Measurements from ENCODE around the gene EHD3.
"Not testable (repeated sequence)": the region's sequence is repeated elsewhere in the genome, so short reads cannot be mapped to it uniquely, and the experiment has no call there.

EHD3 gene

DNA sequence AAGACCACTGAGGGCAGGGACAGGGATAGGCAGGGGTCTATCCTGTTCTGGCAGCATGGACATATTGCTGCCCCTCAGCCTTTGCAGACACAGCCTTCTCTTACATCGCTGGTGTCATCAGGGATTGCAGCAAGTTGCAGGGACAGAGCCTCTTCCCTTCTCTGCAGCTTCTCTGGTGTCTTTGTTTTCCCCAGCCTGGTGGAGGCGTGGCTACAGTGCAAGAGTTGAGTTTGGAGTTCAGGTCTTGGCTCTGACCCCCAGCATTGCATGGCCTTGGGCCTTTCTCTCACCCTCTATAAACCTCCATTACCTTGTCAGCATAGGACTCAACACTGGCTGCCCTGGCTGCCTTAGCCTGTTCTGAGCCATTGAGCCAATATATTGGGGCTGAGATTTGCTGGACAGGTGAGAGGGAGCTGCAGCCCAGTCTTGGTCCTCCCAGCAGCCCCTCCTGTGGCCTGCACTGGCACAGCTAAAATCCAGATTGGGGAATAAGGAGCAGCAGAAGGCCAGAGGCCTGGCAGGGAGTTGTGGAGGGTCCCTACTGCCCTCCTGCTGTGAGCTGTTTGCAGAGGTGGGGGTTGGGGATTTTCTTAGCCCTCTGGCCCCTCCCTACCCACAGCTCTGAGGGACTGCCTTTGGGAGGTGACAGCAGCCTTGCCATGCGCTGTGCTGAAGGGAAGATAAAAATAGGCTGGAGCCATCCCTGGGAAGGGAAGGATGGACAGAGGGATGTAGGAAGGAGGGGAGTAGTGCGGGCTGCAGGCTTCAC lies 22.8 kb downstream of the EHD3 start:
- DNase-seq: no peak

DNA sequence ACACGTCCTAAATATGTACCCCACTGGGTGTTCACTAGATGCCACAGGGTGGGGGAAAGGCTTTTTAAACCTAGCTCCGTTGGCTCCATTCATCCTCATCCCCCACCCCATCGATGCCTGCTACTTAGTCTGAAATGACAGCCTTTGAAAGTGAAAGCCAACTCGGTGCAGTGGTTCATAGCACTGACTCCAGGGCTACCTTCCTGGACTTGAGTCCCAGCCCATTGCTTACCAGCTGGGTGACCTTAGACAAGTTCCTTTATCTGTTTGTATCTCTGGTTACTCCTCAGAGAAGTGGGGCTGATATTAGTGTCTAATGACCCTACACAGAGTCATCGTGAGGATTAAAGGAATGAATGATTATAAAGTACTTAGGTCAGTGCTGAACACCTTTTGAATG lies 24.4 kb downstream of the EHD3 start:
- no peak for DNase-seq

DNA sequence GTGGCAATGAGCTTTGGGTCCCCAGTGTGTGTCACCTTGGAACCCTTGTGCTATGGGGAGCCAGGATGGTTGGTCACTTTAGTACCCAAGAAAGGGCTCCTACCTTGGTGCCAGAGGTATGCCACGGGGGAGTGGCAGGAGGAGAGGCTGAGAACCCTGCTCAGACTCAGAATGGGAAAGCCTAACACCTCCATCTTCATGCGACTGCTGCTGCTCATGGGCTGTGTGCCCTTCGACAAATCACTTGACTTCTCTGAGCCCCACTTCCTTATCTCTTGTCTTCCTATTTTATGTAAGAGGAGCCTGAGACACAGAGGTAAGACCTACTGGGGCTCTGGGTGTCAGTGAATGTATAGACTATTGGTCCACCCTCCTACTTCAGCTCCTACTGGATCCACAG lies 25.1 kb downstream of the EHD3 start:
- DNase-seq: no peak

DNA sequence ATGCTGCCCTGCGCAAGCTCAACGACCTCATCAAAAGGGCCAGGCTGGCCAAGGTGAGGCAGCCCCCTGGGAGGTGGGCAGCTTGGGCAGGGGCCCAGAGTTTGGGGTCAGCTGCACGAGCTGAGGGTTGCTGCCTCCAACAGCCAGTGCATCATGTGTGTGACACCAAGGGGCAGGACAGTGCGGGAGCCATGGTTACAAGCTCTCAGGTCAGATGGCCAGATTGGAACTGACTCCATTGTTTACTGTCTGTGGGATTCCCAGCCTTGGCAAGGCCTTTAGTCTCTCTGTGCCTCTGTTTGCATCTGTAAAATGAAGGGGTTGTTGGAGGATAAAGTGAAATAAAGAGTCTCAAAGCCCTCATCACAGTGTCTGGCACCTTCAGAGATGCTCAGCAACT lies 26.9 kb downstream of the EHD3 start:
- no peak for DNase-seq

DNA sequence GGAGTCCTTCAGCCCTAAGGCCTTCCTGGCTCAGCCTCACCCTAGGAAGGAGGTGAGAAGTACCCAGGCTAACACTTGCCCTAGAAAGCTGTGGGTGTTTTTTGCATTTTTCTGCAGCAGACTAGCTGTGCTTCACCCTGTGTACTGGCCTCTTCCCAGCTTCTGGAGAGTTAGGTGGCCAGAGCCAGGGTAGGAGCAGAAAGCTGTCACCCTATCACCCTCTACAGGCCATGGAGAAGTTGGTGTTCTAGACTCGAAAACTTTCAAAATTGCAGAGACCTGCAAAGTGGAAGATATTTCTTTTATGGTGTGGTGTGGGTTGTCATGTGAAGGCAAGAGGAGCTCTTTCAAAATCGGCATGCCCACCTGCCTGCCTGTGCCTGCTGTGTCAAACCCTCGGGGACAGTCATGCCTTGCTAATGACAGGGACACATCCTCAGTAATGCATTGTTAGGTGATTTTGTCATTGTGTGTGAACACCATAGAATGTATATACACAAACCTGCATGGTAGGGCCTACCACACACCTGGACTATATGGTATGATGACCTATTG lies 29.8 kb downstream of the EHD3 start:
- no peak for DNase-seq

DNA sequence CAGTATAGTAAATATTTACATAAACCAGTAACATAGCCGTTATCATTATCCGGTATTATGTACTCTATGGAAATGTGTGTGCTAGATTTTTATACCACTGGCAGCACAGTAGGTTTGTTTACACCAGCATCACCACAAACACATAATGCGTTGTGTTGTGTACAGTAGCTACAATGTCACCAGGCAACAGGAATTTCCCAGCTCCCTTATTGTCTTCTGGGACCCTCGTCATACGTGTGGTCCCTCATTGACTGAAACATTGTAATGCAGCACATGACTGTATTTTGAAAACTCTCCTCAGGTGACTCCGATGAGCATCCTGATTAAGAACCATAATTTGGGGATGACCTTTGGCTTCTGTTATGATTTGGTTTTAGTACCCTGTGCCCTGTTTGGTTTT lies 31.3 kb downstream of the EHD3 start:
- DNase-seq: no peak

DNA sequence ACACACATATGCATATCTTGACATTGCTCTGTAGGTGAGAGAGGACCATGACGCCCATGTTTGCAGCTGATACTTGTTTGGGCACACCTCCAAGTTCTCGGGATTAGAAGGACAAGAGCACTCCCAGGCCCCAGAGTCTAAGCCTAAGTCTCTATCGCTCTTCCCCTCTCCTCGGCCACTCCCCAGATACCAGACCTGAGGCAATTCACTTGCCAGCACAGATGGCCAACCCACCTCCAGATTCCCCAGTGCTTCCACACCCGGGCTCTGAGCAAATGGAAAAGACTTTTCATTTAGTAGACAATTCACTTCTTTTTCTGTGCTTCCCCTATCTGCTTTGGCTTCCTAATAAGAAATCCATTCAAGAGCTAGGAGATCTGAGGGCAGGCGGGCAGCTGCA lies 32.9 kb downstream of the EHD3 start:
- DNase-seq: no peak

DNA sequence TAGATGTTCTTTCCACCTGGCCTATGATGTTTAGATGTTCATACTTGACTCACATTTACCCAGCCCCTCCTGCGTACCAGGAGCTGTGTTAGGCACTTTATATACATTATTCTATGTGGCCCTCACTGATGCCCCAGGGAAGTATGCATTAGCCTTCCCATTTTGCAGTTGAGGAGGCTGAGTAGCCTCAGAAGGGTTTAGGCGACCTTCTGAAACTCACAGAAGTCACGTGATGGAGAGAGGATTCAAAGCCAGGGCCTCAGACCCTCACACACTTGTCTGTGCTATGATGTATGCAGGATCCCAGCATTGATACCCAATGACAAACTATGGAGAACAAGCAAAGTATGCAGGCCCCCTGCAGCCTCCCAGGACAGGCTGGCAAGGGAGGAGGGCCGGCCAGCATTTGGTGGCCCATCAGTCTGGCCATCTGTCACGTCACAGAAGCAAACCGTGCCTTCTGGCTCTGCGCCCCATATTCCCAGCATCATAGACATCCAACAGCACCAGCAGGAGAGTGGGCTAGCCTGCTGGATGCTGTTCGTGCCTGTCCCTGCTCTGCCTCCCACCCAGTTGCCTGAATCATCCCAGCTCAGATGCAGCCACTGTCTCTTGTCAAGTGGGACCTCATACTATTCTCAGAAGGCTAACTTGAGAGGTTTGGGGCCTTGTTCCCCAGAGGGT lies 33.6 kb downstream of the EHD3 start:
- no peak for DNase-seq

DNA sequence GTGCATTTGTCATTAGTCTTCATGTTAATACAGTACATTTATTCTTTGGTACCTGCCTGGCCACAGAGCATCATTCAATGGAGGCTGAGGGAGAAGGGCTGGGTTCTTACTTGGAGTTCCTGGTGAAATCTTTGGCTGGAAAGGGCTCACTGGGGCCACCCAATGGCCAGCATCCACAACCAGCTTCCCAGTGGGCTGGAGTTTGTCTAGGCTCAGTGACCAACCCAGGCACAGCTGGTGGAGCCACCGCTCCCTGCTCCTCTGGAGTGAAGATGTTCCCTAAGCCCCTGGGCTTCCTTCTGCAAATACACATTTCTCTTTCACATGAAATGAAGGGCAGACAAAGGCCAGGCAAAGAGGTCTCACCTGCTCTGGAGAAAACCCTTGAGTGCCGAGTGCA lies 34.4 kb downstream of the EHD3 start:
- DNase-seq: no peak

DNA sequence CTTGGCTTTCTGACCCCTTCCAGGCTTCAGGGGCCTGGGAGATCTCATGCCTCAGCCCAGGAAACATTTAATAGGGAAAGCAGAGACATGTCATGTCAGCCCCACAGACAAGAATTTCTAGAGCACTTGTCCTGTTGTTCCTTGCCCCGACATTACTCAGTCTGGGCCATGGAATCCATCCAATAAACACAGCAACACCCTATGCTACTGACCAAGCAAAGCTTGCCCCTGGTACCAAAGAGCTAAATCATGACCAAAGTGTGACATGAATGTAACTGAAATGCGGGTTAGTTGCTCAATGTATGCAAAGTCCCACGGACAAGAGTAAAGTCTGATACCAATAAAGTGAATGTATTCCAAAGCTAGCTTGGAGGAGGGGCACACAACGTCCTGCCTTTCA lies 35.1 kb downstream of the EHD3 start:
- no peak for DNase-seq

DNA sequence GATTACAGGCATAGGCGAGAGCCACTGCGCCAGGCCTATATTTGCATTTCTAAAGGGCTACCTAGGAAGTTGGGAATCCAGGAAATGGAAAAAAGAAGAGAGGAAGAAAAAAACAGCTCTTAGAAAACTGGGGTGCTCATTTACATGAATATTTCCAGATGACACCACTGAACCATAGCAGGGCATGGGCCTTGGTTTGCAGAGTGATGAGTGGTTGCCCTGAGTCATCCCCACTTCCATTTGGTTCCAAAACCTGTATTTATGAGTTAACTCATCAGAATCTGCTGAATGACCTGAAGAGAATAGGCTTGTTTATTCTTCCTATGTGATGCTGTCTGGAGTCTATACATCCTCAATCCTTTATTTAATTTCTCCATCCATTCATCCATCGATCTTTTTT lies 36.2 kb downstream of the EHD3 start:
- no peak for DNase-seq

DNA sequence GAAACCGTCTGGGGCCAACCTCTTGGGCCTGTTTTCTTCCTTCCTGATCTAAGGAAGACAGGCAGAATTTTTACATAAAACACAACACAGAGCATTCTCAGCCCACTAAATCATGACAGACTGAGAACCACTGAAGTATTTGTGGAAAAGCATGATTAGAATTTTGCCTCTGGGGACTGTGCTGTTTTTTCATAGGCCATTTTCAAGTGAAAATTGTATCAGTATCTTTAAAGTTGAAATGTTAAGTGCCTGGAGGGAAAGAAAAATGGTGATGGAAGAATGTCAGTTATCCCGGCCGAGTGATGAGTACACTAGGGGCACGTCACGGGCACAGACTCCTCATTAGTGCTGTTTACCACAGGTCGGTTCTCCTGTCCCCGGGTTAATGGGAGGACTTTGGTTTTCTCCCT lies 36.9 kb downstream of the EHD3 start:
- DNase-seq: no peak

DNA sequence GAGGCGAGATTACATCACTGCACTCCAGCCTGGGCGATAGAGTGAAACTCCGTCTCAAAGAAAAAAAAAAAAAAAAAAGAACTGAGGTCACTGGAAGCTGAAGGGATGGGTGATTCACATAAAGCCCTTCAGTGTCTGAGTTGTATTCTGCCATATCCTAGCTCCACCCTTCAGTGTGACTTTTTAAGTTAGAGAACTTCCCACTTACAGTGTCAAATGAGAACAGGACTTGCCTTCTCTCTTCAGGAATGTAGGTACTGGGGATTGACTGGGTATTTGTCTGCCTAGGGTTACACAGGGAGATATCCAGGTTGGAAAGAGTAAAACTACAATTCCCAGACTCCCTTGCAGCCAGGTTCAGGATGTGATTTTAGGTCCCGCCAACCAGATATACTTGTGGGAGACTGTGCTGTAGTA lies 37.9 kb downstream of the EHD3 start:
- no peak for DNase-seq

DNA sequence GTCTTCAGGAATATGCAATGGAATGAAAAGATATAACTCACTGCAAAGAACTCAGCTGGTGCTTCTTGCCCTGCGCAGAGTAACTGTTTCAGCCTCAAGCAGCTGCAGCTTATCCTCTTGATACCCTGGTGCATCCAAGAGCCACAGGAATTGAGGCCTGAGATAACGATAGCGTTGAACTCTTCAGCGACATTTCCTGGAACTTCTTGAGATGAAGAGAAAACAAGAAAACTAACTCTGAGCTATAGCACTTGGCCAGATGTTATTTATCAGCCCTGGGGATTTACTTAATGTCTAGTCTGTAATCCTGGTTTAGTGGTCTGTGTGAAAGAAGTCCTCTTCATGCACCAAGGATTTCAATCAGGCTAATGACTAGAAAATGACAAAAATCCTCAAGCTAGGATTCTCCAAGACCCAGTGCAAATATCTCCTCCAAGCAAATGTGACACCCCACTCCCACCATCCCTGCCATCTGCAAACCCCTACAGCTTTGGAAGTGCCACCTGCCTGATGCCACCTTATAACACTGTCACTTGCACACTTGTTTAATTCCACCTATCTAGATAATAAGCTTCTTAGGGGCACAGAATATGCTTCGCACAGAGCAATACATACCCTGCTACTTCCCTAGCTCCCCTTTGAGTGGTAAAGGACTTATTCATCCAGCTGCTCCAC lies 40.6 kb downstream of the EHD3 start:
- DNase-seq: no peak

DNA sequence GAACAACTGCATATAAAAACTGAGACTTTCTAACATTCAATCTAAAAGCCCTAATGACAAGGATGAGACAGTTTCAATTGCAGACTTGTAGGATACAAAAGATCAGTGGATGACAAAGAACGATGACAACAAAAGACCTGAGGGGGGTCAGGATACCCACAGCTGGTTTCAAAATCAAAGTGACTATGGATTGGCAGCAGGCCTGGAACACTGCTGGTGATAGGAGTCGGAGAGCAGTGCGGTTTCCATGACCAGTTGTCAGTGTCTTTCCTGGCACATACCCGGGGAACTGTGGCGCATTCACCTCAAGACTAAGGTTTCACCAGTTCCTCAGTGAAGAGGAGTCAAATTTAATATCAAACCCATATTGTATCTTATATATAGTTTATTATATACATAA lies 42.0 kb downstream of the EHD3 start:
- no peak for DNase-seq

DNA sequence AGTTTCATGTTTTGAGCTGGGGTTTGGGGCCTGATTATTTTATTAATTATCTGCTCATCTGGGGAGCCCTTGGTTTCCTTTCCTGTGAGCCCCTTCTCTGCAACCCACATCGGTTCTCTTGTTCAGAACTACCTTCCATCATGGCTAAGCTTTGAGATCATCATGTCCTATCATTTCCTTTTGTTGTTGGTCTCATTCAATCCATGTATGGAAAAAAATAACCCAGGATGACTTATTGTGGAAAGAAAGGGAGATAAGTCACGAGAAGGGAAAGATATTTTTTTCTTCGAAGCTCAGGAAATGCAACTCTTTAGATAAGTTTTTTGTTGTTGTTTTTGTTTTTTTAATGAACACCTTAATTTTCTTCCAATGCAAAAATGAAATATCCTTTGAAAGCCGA lies 43.7 kb downstream of the EHD3 start:
- DNase-seq: no peak

DNA sequence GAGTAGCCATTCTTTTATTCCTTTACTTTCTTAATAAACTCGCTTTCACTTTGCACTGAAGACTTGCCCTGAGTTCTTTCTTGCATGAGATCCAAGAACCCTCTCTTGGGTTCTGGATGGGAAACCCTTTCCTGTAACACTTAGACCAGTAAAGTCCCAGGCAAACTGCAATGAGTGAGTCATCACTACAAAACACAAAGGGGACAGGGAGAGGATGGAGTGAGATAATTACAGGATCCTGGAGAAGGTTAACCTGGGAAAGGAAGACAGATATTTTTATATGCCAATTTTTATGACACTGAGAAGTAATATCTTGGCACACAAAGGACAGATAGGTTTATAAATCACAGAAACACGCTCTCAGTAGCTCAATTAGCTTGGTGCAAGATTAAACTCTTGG lies 48.7 kb downstream of the EHD3 start:
- DNase-seq: no peak

DNA sequence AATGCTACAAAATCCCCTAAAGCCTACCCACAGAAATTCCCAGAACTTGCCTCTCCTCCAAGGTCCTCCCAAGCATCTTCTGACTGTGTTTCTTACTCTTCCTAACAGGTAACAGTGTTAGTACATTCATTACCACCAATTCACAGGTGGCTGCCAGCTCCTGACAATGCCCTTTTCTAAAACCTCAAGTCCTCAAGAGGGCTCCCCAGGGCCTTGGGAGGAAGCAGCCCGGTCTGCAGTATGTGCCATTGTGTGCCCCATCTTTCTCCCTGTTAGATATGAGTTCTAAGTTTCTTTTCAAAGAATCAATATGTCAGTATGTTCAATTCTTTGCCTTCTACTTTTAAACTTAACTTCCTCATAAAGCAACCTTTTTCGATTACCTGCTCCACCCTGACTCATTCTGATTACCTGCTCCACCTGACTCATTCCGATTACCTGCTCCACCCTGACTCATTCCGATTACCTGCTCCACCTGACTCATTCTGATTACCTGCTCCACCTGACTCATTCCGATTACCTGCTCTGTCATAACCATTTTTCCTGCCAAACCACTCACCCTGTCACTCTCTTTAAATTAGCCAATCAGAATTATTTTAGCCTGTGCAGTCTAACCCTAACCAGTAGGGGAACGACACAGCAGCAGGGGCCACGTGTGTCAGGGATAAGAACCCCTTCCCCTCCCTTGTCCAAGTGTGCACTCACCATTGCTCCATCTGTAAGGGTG lies 49.4 kb downstream of the EHD3 start:
- DNase-seq: not testable (repeated sequence)

DNA sequence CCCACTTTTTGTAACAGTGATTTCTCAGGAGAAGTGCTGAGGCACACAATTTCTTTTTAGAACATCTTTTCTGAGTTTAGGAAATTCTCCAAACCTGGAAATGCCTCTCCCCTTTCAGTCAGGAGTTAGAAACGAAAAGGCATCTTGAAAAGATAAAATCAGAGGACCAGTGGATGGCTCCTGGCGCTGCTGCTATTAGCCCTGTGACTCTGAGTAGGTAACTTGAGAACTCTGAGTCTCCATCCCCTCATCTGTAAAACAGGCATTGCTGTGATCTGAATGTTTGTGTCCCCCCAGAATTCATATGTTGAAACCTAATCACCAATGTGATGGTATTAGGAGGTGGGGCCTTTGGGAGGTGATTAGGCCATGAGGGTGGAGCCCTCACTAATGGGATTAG lies 50.2 kb downstream of the EHD3 start:
- no peak for DNase-seq

DNA sequence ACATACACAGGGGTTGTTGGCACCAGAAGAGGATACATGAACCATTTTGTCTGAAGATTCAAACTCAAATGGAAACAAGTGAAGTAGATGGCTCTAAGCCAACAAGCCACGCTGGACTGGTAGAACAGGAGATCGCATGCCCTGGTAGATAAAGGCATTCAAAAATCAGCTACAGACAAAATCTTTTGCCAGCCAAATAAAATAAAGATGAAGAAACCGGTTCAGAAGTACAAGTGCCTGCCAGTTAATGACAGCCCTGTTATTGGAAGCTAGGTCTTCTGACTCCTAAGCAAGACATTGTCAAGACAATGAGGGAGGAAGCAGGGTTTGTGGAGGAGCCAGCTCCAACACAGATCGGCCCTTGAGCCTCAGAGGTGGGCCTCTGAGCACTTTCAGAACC lies 52.3 kb downstream of the EHD3 start:
- DNase-seq: no peak

DNA sequence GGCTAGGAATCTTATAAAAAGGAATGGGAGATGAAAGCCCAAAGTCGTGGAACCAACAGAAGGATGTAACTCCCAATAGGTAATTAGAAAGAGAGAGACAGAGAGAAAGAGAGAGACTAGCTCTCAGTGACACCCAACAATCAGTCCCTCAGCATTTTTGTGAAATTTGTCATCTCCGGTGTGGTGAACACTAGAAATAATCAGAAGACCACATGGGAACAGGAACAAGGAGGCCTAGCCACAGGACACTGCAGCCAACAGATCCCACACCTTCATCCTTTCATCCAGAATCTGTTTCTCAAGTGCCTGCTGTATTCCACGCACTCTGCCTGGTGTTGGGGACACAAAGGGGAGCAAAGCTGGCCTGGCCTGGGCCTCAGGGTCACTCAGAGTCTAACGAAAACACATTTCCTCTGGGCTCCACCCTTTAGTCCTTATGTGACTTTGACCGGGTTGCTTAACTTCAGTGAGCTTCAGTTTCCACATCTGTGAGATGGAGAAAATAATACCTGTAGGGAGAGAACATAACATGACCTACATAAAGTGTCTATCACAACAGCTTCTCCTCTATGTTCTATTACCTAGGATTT lies 53.1 kb downstream of the EHD3 start:
- DNase-seq: no peak

DNA sequence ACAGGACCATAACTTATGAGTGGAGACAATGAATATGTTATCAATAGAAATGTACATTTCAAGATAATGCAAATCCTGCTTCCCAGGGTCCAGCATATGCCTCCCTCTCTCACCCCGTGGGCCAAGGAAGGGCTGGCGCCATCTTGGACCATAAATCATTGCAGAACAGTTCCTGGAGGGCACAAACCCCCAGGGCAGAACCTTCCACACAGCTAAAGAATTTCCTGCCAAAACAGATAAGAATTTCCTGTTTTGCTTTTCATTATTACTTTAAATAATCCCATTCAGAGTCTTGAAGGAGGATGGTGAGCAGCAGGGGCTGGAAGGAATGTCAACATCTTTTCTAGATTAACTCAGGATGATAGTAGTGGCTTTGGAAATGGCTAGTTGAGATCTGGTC lies 53.7 kb downstream of the EHD3 start:
- no peak for DNase-seq

DNA sequence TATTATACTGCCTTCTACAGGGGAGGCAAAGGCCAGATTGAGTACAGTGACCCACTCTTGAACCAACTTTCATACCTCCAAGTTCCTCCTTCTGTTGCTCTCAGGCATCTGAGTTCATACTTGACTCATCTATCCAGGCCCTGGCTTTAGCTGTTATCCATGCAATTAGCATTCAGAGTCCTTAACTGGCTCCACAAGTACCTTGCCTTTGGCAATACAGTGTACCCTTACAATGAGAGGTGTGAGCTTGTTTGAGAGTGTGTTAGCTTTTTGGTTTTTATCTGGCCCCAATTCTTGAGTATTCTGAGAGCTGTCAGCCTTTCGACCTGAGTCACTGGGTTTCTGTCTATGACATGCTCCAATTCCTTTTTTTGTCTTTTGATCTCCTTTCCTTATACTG lies 60.2 kb downstream of the EHD3 start:
- no peak for DNase-seq
